HCT116 (cell line): ENCODE data around the gene ARHGDIA. TPM values are rescaled to one million over a fixed set of nuclear protein-coding genes. Genes with fewer than 3 reads are reported as not detected.

Experiments
- ATAC-seq: fragments of 200-7000 bp; cut with Tn5 transposase; 2 replicates; pipeline ENCODE4 v1.9.1; 2020; ENCODE audit warnings: mild to moderate bottlenecking, moderate library complexity
- BruUV-seq: library from RNA; stranded (reverse); fragments of 400-500 nt; replicated peaks from 2 replicates; lab custom pipeline; 2021; lab: Mats Ljungman, UMichigan
- CTCF ChIA-PET: fragments of 300-600 bp; sonication (Branson Sonifier 250); formaldehyde crosslinking; loops from one replicate; lab custom pipeline; 2021; ENCODE audit warnings: antibody characterized with exemption; lab: Charles Lee
- POLR2A ChIA-PET: fragments of 300-600, 350-600 bp; sonication (Branson Sonifier 250); formaldehyde crosslinking; loops from one replicate; lab custom pipeline; 2021; ENCODE audit warnings: antibody characterized with exemption; lab: Charles Lee
- RAD21 ChIA-PET, 2 experiments: fragments of 300-600 bp; sonication (Branson Sonifier 250); formaldehyde crosslinking; loops; one replicate each; lab custom pipeline; 2023; ENCODE audit warnings: low total read pairs in 2 of 2; ENCODE audit not compliant: uncharacterized antibody in 2 of 2, unreplicated experiment in 2 of 2, low non-redundant PET in 1 of 2; lab: Charles Lee
- DNase-seq: peaks from one replicate; pipeline ENCODE4 v3.0.0-alpha.2; 2010; ENCODE audit warnings: low read depth, low spot score
- H2AFZ ChIP-seq: fragments of 200-600 bp; shearing (Covaris generic), sonication (generic); 2 replicates; pipeline ENCODE4 v1.6.1; 2017; ENCODE audit warnings: low read depth, mixed run types, mixed read lengths, antibody characterized with exemption, low read length; ENCODE audit not compliant: poor library complexity, severe bottlenecking
- H3K27ac ChIP-seq: 2 replicates; pipeline ENCODE4 v1.5.1; 2012; ENCODE audit warnings: low read depth, low read length
- H3K27me3 ChIP-seq: fragments of 200-600 bp; sonication (generic); 2 replicates; pipeline ENCODE4 v1.6.1; 2016; ENCODE audit warnings: mixed run types, low read length, mixed read lengths; ENCODE audit not compliant: insufficient read depth
- H3K36me3 ChIP-seq, 2 experiments: fragments of 200-500 bp in 1 of 2; fragments of 200-600 bp in 1 of 2; sonication (Bioruptor generic) in 1 of 2; sonication (generic) in 1 of 2; 2 replicates each; pipeline versions ENCODE4 v1.5.1 to v1.6.1; 2014 to 2016; ENCODE audit warnings: low read length in 2 of 2, inconsistent platforms in 1 of 2, mixed read lengths in 1 of 2, mixed run types in 1 of 2; ENCODE audit not compliant: insufficient read depth in 2 of 2, control insufficient read depth in 1 of 2
- H3K4me1 ChIP-seq, 2 experiments: fragments of 200-600 bp in 1 of 2; sonication (generic) in 1 of 2; 2 replicates each; pipeline versions ENCODE4 v1.5.1 to v1.6.1; 2012 to 2017; ENCODE audit warnings: low read length in 2 of 2, inconsistent platforms in 1 of 2, mild to moderate bottlenecking in 1 of 2, mixed read lengths in 1 of 2, mixed run types in 1 of 2, moderate library complexity in 1 of 2; ENCODE audit not compliant: insufficient read depth in 2 of 2, control insufficient read depth in 1 of 2
- H3K4me2 ChIP-seq: fragments of 200-600 bp; sonication (generic); 2 replicates; pipeline ENCODE4 v1.6.1; 2017; ENCODE audit warnings: mixed run types, low read length, mixed read lengths
- H3K4me3 ChIP-seq, 2 experiments: fragments of 200-600 bp in 1 of 2; sonication (generic) in 1 of 2; replicated peaks in 1 of 2; 2 replicates each; pipeline ENCODE4 v1.5.1; 2011 to 2016; ENCODE audit warnings: low read length in 2 of 2, control low read depth in 1 of 2, low read depth in 1 of 2, mild to moderate bottlenecking in 1 of 2, mixed read lengths in 1 of 2, mixed run types in 1 of 2
- H3K79me2 ChIP-seq: fragments of 200-600 bp; sonication (generic); 2 replicates; pipeline ENCODE4 v1.6.1; 2017; ENCODE audit warnings: mild to moderate bottlenecking, mixed run types, low read length, moderate library complexity, mixed read lengths; ENCODE audit not compliant: insufficient read depth
- H3K9ac ChIP-seq: fragments of 200-600 bp; sonication (generic); 2 replicates; pipeline ENCODE4 v1.6.1; 2016; ENCODE audit warnings: low read length, mixed read lengths
- H3K9me2 ChIP-seq: fragments of 200-600 bp; sonication (generic), shearing (Covaris generic); 2 replicates; pipeline ENCODE4 v1.6.1; 2017; ENCODE audit warnings: mixed run types, mild to moderate bottlenecking, moderate library complexity; ENCODE audit not compliant: insufficient read depth
- H3K9me3 ChIP-seq, 2 experiments: fragments of 200-500 bp in 1 of 2; fragments of 200-600 bp in 1 of 2; sonication (Bioruptor generic) in 1 of 2; sonication (generic) in 1 of 2; 2 replicates each; pipeline ENCODE4 v1.6.1; 2014 to 2017; ENCODE audit warnings: low read length in 2 of 2, mixed read lengths in 2 of 2, inconsistent platforms in 1 of 2, low read depth in 1 of 2, mild to moderate bottlenecking in 1 of 2, mixed run types in 1 of 2, moderate library complexity in 1 of 2; ENCODE audit not compliant: control insufficient read depth in 1 of 2, insufficient read depth in 1 of 2
- H4K20me1 ChIP-seq: fragments of 200-600 bp; sonication (generic), shearing (Covaris generic); 2 replicates; pipeline ENCODE4 v1.6.1; 2017; ENCODE audit warnings: mixed run types, mild to moderate bottlenecking, moderate library complexity; ENCODE audit not compliant: insufficient read depth
- ATF3 ChIP-seq: IDR thresholded peaks from 2 replicates; pipeline ENCODE4 v1.6.1; 2012
- CBX3 ChIP-seq: IDR thresholded peaks from 2 replicates; pipeline ENCODE4 v1.6.1; 2012; ENCODE audit warnings: low read depth
- CEBPB ChIP-seq: IDR thresholded peaks from 2 replicates; pipeline ENCODE4 v1.6.1; 2012; ENCODE audit warnings: low read depth
- EZH2 ChIP-seq: fragments of 200-600 bp; sonication (generic); IDR thresholded peaks from 2 replicates; pipeline ENCODE4 v1.6.1; 2017; ENCODE audit warnings: antibody characterized with exemption, mixed run types
- JUND ChIP-seq: IDR thresholded peaks from 2 replicates; pipeline ENCODE4 v1.6.1; 2012
- POLR2A ChIP-seq: IDR thresholded peaks from 2 replicates; pipeline ENCODE4 v1.7.0; 2011; ENCODE audit warnings: borderline replicate concordance; ENCODE audit not compliant: insufficient read depth, insufficient read length; ENCODE audit errors: extremely low read depth
- POLR2AphosphoS5 ChIP-seq: IDR thresholded peaks from 2 replicates; pipeline ENCODE4 v1.6.1; 2011; ENCODE audit warnings: mild to moderate bottlenecking, low read depth, low read length, moderate library complexity
- SRF ChIP-seq: IDR thresholded peaks from 2 replicates; pipeline ENCODE4 v1.6.1; 2012; ENCODE audit warnings: low read depth
- TCF7L2 ChIP-seq: IDR thresholded peaks from 2 replicates; pipeline ENCODE4 v1.7.0; 2011; ENCODE audit warnings: borderline replicate concordance, inconsistent platforms; ENCODE audit not compliant: insufficient read depth, insufficient read length; ENCODE audit errors: extremely low read depth
- YY1 ChIP-seq: IDR thresholded peaks from 2 replicates; pipeline ENCODE4 v1.6.1; 2011; ENCODE audit warnings: low read length, low read depth, moderate library complexity, mild to moderate bottlenecking; ENCODE audit not compliant: insufficient replicate concordance; ENCODE audit errors: extremely low read depth
- ZBTB33 ChIP-seq: IDR thresholded peaks from 2 replicates; pipeline ENCODE4 v1.6.1; 2011; ENCODE audit warnings: mild to moderate bottlenecking, low read length, moderate library complexity; ENCODE audit not compliant: insufficient replicate concordance; ENCODE audit errors: extremely low read depth
- ZNF274 ChIP-seq: fragments of 200-500 bp; sonication (Bioruptor generic); IDR thresholded peaks from 2 replicates; pipeline ENCODE4 v1.6.1; 2014; ENCODE audit warnings: mild to moderate bottlenecking, low read depth, low read length, inconsistent platforms
- intact Hi-C: fragments of 100-400 bp; cut with micrococcal nuclease; formaldehyde crosslinking; loops from 2 replicates; pipeline ENCODE4 v1.10.0; 2022
- total RNA-seq: library from RNA; stranded (reverse); gene quantifications from one replicate; pipeline ENCODE4 v1.2.1, GENCODE V29; 2021; ENCODE audit not compliant: unreplicated experiment

Gene ARHGDIA
- total RNA-seq, 1 experiment from 2014 or later: 554 TPM

- ChIA-PET CTCF (no interaction called here), POLR2A (interaction anchor here (1.2 kb wide), 1 partner anchor 9 kb away, joined by 3 read pairs; the partner anchor contains the start of gene MCRIP1)
- no peak overlapping the region for H3K4me2 ChIP-seq
Measured at GRCh38 chr17:81823820-81824550, 47.2 kb downstream of the ARHGDIA start.

More at GRCh38 chr17:81823820-81824550, 47.2 kb downstream of the ARHGDIA start:
- Histone ChIP-seq H2AFZ (no peak overlapping the region), H3K4me3 (no peak overlapping the region), H3K79me2 (no peaks in the 10 kb centered on the region), H3K9me2 (no peaks in the 10 kb centered on the region), H4K20me1 (no peaks in the 10 kb centered on the region), H3K4me1 (peaks cover 21 to 24% of the 10 kb centered on the region in 2 experiments), H3K9me3 (no peaks in the 10 kb centered on the region), H3K27ac (no peak overlapping the region), H3K36me3 (no peaks in the 10 kb centered on the region), H3K27me3 (no peaks in the 10 kb centered on the region), H3K9ac (no peak overlapping the region)
- RAD21 ChIA-PET: no interaction called here
- DNase-seq (no peak), ATAC-seq (no peak)
- TF ChIP-seq POLR2A: no peak
- no peak for TF ChIP-seq CBX3
- TF ChIP-seq ZBTB33: no peak
- TF ChIP-seq TCF7L2: no peak
- TF ChIP-seq POLR2AphosphoS5: no peak
- no peak for TF ChIP-seq JUND
- no peak for TF ChIP-seq CEBPB
- no peak for TF ChIP-seq EZH2
- no peak for TF ChIP-seq SRF
- TF ChIP-seq ATF3: no peak
- no peak for TF ChIP-seq ZNF274
- no peak for TF ChIP-seq YY1
- BruUV-seq: no TSS peak
- intact Hi-C loops: no loop called here
